Posterior cingulate gyrus (tissue), 11 donors: ENCODE results near the gene ATP6V0B.

ENCODE experiments used
- DNase-seq, 10 donors: peaks; one replicate each; pipeline versions ENCODE4 v3.0.0 to v3.0.0-alpha.2; 2020 to 2021; ENCODE audit warnings: mixed read lengths in 3 of 10
- intact Hi-C: fragments of 100-400 bp; cut with DNase I; formaldehyde crosslinking; loops from one replicate; pipeline ENCODE4 v1.15.1; 2023

The ATP6V0B gene

GRCh38 chr1:44016890-44017400 lies 42.2 kb downstream of the ATP6V0B start:
- peak in 1 of 10 donors; percentile 48 for DNase-seq
- intact Hi-C loops: no loop called here

DNA sequence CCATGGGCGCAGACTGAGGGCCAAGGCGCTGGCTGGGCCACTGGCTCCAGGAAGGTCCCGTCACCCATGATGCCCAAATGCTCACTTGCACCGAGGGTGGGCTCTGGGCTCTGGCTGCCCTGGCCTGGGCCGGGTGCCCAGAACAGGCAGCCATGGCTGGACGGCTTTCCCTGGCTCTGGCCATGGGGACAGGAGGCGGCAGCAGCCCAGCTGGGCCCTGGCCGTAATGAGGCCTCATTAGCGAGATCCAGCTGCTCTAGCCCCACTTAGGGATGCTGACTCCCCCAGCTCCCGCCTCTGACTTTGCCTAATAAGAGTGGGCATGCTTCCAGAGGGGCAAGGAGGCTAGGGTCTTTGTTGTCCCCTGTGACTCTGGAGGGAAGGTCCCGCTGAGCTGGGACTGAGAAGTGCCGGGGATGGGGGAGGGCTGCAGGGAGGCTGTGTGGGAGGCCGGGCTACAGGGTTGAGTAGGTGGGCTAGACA lies 44.7 kb downstream of the ATP6V0B start:
- DNase-seq: peak in 9 of 10 donors; percentile 46 to 96 (median 70)
- intact Hi-C loops: no loop called here

- intact Hi-C loops: no loop called here
- no peak for DNase-seq
Observed at GRCh38 chr1:44020464-44020863, 45.7 kb downstream of the ATP6V0B start.

DNA sequence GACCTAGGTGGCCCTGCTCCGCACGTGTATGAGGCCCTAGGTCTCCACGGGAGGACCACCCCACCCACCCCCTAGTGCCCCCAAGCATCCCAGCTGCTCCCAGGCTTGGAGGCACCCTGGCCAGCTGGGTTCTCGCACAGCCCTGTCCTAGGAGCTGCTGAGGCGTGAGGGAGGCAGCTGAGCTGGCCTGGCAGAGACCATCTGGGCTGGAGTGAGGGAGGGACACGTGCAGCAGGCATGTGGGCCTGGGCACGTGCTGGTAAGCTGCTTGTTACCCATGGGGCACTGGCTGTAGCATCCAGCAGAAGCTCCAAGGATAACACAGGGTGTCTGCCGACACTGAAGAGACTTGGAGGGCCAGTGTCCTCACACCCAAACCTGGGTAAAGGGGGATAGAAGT lies 46.4 kb downstream of the ATP6V0B start:
- DNase-seq: peak in 2 of 10 donors; percentile 70 to 91
- intact Hi-C loops: no loop called here

DNA sequence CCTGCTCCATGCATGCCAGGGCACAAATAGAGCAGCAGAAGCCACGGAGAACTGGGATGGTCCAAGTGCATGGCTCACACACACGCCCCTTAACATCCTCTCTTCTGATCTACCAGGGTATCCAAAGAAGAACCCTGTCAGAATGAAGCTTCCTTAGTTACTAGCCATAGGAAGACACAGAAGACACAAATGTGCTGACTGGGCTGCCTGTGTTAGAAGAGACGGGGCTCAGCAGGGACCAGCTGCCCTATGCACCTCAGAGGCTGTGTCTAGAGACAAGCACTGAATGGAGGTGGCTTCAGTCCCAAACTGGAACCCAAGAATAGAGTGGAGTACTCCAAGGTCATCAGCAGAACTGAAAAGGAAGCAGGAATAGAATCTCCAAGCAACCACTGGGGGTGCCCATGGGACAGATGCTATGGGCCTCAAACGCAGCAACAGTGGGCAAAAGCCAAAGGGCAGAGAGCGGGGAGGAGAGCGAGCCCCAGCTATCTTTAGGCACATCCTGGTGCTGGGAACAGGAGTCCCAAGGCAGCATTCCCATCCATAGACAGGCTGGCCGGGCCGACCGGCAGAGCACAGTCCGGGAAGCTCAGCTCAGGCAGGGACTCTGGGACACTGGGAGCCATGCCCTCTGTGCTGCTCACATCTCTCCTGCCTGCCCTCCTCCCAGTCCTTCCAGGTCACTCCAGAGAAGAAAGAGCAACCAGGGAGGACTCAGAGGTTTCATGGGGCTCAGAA lies 47.0 kb downstream of the ATP6V0B start:
- intact Hi-C loops: no loop called here
- peak in 2 of 10 donors; percentile 19 to 79 for DNase-seq

DNA sequence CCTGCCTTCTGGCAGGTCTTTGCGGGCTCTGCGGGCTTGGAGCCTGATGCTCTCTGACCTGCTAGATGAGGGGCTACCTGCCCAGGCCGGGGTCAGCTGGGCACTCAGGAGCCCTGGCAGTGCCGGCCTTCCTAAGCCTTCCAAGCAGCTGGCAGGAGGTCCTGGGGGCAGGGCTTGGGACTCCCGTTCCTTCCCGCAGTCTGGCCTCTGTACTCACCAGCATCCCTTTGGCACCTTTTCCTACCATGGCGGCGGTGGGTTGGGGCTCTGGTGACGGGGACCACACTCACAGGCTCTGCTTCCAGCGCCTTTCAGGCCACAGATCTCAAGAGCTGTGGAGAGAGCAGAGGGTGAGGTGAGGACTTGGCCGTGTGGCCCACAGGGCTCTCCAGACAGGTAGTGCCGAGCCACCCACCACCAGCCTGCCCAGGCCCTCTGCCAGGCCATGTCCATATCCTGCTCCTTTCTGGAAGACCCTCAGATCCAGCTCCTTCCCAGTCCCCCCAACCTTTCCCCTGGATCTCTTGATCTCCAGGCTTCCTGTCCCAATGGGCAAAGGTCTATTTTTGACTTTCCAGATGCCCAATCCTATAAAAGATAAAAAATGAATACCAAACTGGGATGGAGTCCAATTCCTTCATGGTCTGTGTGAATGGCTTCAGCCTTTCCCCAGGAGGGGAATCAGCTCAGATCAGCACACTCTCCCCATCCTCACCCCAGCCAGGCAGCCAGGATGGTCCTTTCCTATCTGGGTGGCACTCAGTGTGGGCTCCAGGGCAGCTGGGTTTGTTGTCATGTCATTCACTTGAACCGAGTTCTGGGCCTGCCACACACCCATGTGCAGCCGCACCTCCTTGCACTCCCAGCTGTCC lies 49.5 kb downstream of the ATP6V0B start:
- peak in 3 of 10 donors; percentile 57 to 83 (median 81) for DNase-seq
- intact Hi-C loops: no loop called here

- intact Hi-C loops: no loop called here
- DNase-seq: peak in 3 of 10 donors; percentile 18 to 62 (median 43)
Observed at GRCh38 chr1:44024903-44025525, 50.3 kb downstream of the ATP6V0B start.

DNA sequence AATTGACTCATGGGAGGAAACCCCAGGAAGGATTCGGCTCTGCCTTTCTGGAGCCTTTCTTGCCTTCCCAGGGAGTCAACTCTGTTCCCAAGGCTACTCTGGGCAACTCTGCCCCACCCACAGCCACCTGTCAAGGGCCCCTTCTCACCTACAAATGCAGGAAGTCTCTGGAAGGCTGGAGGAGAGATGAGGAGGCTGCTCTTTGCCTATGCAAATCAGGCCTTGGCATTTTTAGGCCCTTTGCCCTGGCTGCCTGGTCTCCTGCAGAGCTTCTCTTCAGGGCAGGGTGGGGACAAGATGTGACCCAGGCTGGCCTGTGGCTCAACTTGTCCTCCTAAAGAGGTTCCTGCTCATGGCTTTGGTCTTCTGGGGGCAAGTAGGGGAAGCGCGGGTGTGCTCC lies 51.1 kb downstream of the ATP6V0B start:
- intact Hi-C loops: no loop called here
- DNase-seq: peak in 3 of 10 donors; percentile 9 to 79 (median 47)

DNA sequence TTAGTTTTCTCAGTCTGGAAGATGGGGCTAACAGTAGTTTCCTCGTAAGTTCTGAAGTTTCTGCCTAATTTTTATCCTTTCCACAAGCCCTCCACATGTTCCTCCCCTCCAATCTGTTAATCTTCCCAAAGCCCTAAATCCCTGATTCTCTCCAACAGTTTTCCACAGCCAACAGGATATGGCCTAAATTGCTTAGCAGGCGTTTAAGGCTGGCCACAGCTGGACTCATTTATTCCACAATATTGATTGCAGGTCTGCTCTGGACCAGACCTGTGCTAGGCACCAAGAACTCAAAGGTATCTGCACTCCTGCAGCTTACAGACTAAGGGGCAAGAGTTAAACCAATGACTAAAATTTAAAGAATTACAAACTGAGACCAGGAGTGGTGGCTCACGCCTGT lies 52.6 kb downstream of the ATP6V0B start:
- no peak for DNase-seq
- intact Hi-C loops: no loop called here
